GM12864 (cell line): Measurements from ENCODE around the gene VPREB3.
A peak's percentile ranks its signal among the peaks of the same experiment; 100 is the strongest.

Experiments
- DNase-seq: peaks from one replicate; pipeline ENCODE4 v3.0.0-alpha.2; 2011; ENCODE audit warnings: low read depth
- H3K4me3 ChIP-seq: 2 replicates; pipeline ENCODE4 v1.5.1; 2011; ENCODE audit warnings: mild to moderate bottlenecking, low read depth, low read length, control low read depth
- TF ChIP-seq, protein P1 (sequence below): IDR thresholded peaks from 2 replicates; pipeline ENCODE4 v1.5.1; 2011; ENCODE audit warnings: low read depth, mild to moderate bottlenecking, moderate library complexity, low read length, control low read depth, inconsistent platforms; ENCODE audit errors: missing control alignments

The VPREB3 gene

DNA sequence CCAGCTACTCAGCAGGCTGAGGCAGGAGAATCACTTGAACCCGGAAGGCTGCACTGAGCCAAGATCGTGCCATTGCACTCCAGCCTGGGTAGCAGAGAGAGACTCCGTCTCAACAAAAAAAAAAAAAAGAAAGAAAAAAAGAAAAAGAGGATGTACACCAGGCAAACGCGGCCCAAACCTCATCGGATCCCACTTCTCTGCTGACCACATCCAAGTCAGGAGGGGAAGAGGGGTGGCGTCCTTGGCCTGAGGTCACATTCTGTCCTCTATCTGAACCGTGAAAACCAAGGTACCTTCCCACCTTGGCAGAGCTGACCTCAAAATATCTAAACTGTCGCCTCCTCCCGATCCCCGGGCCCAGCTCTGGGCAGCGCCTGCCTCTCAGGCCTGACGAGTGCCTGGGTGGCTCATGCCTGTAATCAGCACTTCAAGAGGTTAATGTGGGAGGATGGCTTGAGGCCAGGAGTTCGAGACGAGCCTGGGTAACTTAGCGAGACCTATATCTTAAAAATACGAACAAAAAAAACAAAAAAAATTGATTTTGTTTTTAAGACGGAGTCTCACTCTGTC lies 38.3 kb downstream of the VPREB3 start:
- H3K4me3 ChIP-seq, result peak overlapping the region; percentile 82
- DNase-seq, result no peak
- TF ChIP-seq, protein P1, sequence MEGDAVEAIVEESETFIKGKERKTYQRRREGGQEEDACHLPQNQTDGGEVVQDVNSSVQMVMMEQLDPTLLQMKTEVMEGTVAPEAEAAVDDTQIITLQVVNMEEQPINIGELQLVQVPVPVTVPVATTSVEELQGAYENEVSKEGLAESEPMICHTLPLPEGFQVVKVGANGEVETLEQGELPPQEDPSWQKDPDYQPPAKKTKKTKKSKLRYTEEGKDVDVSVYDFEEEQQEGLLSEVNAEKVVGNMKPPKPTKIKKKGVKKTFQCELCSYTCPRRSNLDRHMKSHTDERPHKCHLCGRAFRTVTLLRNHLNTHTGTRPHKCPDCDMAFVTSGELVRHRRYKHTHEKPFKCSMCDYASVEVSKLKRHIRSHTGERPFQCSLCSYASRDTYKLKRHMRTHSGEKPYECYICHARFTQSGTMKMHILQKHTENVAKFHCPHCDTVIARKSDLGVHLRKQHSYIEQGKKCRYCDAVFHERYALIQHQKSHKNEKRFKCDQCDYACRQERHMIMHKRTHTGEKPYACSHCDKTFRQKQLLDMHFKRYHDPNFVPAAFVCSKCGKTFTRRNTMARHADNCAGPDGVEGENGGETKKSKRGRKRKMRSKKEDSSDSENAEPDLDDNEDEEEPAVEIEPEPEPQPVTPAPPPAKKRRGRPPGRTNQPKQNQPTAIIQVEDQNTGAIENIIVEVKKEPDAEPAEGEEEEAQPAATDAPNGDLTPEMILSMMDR, result no peak

DNA sequence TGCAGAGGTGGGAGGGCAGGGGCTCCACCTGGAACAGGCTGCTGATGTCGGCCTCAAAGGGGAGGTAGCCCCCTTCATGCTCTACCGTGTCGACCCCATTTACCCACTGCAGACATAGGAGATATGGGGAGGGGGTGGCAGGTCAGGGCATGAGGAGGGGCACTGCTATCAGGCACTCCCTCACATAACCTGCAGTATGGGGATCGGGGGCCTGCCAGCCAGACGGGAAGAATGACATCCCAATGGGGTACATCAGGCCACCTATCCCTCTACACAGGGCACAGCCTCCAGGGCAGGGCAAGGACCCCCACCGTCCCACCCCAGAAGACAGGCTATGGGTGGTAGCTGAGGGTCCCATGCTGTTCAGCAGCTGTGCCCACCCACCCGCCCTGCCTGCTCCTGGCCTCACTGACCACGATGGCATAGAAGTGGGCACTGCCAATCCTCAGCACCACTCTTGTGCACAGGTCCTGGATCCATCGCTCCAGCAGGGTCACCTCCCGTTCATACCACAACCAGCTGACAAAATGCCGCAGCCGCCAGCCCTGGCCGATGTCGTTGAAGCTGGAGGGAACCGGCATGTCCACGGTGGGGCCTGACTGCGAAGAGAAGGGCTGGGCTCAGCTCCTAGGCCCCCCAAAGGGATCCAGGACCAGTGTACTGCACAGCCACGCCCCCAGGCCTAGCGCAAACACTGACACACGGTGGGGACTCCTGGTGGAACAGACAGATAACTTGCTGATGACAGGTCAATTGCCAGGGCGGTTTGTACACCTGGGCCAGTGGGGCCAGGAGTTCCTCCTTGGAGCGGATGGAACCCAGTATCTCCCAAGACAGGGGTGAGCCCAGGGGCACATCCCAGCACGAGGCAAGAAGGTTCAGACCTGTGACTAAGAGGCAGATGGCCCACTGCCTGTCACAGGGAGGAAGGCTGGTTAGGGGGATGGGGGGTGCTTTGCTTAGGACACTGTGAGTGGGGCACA lies 39.3 kb downstream of the VPREB3 start:
- TF ChIP-seq, protein P1, result no peak
- no peak overlapping the region for H3K4me3 ChIP-seq
- DNase-seq, result no peak

DNA sequence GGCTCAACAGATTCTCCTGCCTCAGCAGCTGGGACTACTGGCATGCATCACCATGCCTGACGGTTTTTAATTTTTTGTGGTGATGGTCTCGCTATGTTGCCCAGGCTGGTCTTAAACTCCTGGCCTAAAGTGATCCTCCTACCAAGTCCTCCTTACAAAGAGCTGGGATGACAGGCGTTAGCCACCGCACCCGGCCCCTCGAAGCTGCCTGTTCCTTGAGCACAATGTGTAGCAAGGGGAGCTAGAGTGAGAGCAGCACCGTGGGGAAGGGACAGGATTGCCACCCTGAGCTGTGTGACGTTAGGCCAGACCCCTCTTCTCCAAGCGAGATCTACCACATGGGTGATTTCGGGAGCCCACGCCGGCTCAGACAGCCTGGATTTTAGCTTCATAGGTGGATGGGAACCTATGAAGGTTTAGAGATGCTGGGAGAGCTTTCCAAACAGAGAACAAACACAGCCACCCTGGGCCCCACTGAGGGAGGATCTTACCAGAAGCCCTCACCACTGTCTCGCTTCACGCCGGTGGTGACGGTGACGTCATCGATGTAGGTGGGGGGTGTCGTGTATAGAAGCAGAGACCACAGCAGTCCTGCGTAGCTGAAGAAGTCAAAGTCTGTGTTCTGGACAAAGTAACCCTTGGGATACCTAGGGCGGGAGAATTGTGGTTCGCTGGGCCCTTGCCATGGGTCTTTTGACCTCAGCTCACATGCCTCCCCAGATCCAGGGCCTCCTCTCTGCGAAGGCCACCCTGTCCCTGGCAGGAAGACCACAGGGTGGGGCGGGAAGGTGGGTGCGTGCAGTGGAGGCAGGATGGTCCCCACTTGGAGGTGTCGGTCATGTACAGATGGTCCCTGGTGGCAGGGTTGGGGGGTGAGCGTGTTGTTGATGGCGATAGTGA lies 40.3 kb downstream of the VPREB3 start:
- H3K4me3 ChIP-seq, result no peak overlapping the region
- no peak for DNase-seq
- TF ChIP-seq, protein P1, result no peak

DNA sequence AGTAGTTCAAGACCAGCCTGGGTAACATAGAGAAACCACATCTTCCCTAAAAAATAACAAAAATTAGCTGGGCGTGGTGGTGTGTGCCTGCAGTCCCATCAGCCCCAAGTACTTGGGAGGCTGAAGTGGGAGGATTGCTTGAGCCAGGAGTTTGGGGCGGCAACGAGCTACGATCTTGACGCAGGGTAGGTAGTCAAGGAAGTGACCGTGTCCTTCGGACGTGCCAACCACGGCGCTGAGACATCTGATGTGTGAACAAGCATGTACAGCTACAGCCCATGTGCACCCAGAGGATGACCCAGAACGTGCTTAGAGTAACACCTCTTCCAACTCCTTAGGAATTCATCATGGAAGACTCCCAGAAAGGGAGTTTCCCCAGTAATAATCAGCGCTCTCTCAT lies 42.0 kb downstream of the VPREB3 start:
- H3K4me3 ChIP-seq, result no peak overlapping the region
- TF ChIP-seq, protein P1, result no peak
- DNase-seq, result no peak

DNA sequence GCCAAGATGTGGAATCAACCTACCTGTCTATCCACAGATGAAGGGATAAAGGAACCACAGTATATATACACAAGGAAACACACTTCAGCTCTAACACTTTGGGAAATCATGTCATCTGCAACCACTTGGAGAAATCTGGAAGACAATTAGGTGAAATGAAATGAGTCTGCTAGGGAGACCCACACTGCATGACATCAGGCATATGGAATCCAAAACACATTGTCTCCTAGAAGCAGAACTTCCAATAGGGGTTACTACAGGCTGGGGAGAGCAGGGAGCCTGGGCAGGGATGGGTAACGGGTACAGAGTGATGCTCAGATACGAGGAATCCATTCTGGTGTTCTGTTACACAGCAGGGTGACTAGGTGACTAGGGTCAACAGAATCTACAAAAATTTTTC lies 45.1 kb downstream of the VPREB3 start:
- TF ChIP-seq, protein P1, result no peak
- no peak overlapping the region for H3K4me3 ChIP-seq
- DNase-seq, result no peak

DNA sequence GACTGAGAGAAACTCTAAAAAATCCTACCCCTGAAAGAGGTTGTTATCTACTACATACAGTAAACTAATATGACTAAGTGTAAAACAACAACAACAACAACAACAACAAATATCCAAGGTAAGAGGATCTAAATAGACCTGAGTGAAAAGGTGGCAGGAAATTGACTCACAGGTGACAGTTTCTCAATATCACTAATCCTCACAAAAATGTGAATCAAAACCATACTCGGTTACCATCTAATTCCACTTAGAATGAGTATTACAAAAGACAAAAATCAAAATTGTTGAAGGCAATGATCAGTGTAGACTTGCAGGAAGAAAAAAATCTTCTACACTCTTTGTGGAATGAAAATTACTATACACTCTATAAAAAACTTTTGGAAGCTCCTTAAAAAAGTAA lies 46.0 kb downstream of the VPREB3 start:
- DNase-seq, result no peak
- TF ChIP-seq, protein P1, result no peak

More for the DNA sequence above, 46.0 kb downstream of the VPREB3 start:
- no peak overlapping the region for H3K4me3 ChIP-seq
